Colonic mucosa (tissue), 4 donors: Measurements from ENCODE around the gene PRRC2A. TPM values are rescaled to one million over a fixed set of nuclear protein-coding genes. Genes with fewer than 3 reads are reported as not detected.

Source experiments
- DNase-seq: peaks from one replicate; pipeline ENCODE4 v3.0.0-alpha.2; 2020
- H3K27ac ChIP-seq: fragments of 200-600 bp; one replicate; pipeline ENCODE4 v1.8.0; 2021
- H3K27me3 ChIP-seq: fragments of 200-600 bp; one replicate; pipeline ENCODE4 v1.8.0; 2021
- H3K36me3 ChIP-seq: fragments of 200-600 bp; one replicate; pipeline ENCODE4 v1.8.0; 2021
- H3K4me1 ChIP-seq: fragments of 200-600 bp; one replicate; pipeline ENCODE4 v1.8.0; 2021; ENCODE audit warnings: mild to moderate bottlenecking
- H3K4me3 ChIP-seq: fragments of 200-600 bp; one replicate; pipeline ENCODE4 v1.8.0; 2021
- H3K9ac ChIP-seq, 2 donors: one replicate each; pipeline ENCODE4 v1.7.0; 2013; ENCODE audit warnings: control low read depth in 2 of 2, low read depth in 2 of 2, low read length in 2 of 2
- H3K9me3 ChIP-seq: fragments of 200-600 bp; one replicate; pipeline ENCODE4 v1.8.0; 2021
- intact Hi-C: fragments of 100-400 bp; cut with DNase I; formaldehyde crosslinking; loops from one replicate; pipeline ENCODE4 v1.14.1; 2022
- total RNA-seq, 2 donors: library from RNA; stranded (reverse); fragmentation: NEBNext Ultra II Directional in 1 of 2; extraction: Animal tissue kit (Norgen Biotek cat#: 25700) in 1 of 2; gene quantifications; one replicate each; pipeline ENCODE4 v1.2.1, GENCODE V29; 2021
- TF ChIP-seq, protein P1 (sequence below): fragments of 200-600 bp; IDR thresholded peaks from one replicate; pipeline ENCODE4 v1.8.0; 2022; ENCODE audit warnings: antibody characterized with exemption, mild to moderate bottlenecking
- donor health status: healthy.
- donor health status: DM: no; HTN: no; CAD: no.
- donor health status: DM: no; HTN: no; CAD: no.

The PRRC2A gene
- total RNA-seq, 2 donors from 2014 or later = 107 to 171 TPM

DNA sequence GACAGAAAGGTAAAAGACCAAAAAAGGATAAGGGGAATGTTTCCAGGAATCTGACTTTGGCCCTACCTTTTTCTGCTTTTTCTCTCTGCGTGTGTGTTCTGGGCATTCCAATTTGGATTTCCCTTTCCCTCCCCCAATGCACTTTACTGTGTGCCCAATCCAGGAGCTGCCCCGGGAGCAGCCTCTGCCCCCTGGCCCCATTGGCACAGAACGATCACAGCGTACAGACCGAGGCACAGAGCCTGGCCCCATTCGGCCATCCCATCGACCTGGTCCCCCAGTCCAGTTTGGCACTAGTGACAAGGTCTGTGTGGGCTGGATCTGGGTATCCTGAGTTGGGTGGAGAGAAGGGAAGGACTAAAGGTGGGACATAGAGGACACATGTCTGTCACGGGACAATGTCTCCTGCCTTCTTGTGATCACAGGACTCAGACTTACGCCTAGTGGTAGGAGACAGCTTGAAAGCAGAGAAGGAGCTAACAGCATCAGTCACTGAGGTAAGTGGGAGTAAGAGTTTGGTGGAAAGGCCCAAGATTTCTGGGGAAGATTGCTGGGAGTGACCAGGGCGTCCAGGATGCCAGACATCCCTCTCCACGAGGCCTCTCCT, 14.6 kb downstream of the PRRC2A start:
- Histone ChIP-seq H3K27ac (no peak overlapping the region), H3K4me1 (no peaks in the 10 kb centered on the region), H3K9me3 (no peaks in the 10 kb centered on the region), H3K9ac (no peak overlapping the region), H3K4me3 (no peak overlapping the region), H3K36me3 (peaks cover 33% of the 10 kb centered on the region), H3K27me3 (no peaks in the 10 kb centered on the region)
- intact Hi-C loops = no loop called here
- DNase-seq = no peak
- TF ChIP-seq, protein P1, sequence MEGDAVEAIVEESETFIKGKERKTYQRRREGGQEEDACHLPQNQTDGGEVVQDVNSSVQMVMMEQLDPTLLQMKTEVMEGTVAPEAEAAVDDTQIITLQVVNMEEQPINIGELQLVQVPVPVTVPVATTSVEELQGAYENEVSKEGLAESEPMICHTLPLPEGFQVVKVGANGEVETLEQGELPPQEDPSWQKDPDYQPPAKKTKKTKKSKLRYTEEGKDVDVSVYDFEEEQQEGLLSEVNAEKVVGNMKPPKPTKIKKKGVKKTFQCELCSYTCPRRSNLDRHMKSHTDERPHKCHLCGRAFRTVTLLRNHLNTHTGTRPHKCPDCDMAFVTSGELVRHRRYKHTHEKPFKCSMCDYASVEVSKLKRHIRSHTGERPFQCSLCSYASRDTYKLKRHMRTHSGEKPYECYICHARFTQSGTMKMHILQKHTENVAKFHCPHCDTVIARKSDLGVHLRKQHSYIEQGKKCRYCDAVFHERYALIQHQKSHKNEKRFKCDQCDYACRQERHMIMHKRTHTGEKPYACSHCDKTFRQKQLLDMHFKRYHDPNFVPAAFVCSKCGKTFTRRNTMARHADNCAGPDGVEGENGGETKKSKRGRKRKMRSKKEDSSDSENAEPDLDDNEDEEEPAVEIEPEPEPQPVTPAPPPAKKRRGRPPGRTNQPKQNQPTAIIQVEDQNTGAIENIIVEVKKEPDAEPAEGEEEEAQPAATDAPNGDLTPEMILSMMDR = no peak

DNA sequence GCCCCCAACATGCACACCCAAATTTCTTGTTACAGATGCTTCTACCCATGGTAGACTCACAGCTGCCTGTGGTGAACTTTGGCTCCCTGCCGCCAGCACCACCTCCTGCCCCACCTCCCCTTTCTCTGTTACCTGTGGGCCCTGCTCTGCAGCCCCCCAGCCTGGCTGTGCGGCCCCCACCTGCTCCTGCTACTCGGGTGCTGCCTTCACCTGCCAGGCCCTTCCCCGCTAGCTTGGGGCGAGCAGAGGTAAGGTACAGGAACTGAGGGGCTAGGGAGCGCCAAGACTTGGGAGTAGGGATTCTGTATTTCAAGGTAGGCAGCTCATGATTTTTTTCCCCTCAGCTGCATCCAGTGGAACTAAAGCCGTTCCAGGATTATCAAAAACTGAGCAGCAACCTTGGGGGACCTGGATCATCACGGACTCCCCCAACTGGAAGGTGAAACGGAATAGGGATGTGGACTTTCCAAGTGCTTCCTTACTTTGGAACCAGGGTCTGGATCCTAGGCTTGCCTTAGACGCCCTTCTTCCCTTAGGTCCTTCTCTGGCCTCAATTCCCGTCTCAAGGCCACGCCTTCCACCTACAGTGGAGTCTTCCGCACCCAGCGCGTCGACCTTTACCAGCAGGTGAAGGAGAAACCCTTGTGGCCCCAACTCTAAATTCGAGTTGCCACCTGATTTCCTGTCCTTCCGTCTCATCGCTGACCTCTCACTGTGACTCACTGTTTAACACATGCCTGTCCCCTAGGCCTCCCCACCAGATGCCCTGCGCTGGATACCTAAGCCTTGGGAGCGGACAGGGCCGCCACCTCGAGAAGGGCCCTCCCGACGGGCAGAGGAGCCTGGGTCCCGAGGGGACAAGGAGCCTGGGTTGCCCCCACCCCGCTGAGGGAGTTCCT, 16.4 kb downstream of the PRRC2A start:
- TF ChIP-seq, protein P1 = no peak
- Histone ChIP-seq H3K4me3 (no peak overlapping the region), H3K27me3 (no peaks in the 10 kb centered on the region), H3K36me3 (peaks cover 24% of the 10 kb centered on the region), H3K27ac (no peak overlapping the region), H3K9me3 (no peaks in the 10 kb centered on the region), H3K9ac (no peak overlapping the region), H3K4me1 (no peaks in the 10 kb centered on the region)
- no peak for DNase-seq
- intact Hi-C loops = no loop called here

DNA sequence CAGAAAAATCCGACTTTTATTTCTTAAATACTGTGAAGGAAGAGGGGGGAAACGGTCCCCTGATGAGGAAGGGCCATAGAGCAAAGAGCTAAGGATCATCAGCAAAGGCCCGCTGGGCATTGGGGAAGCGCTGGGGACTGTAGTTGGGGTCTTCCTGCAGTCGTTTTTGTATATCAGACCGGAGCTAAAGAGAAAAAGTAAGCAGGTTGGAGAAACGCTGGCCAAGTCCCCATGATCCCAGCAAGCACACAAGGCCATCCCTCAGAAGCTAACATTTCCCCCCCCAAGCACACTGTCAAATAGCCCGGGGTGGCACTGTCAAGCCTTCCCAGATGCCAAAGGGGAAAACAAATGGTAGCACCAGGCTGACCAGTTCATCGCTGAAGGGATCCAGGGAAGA, 18.5 kb downstream of the PRRC2A start:
- Histone ChIP-seq H3K4me3 (no peak overlapping the region), H3K27ac (no peak overlapping the region), H3K9ac (no peak overlapping the region), H3K9me3 (no peaks in the 10 kb centered on the region), H3K4me1 (no peaks in the 10 kb centered on the region), H3K36me3 (peaks cover 33% of the 10 kb centered on the region), H3K27me3 (no peaks in the 10 kb centered on the region)
- DNase-seq = no peak
- intact Hi-C loops = no loop called here
- TF ChIP-seq, protein P1 = no peak

DNA sequence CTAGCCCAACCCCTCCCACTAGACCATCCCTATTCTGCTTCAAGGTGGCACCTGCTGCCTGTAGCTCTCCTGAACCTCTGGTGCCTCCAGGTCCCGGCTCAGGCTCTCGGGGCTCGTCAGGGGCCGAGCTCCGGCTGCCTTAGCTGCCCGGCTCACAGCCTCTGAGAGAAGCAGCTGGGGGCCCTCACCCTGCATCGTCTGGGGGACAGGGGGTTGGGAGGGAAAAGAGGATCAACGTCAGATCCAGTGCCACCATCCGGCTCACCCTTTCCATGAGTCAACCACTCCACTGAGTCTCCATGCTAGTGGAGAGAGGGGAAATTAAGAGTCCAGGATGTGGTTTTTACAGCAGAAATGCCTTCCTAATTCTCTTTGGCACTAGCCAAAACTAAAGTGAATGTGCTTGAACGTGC, 18.9 kb downstream of the PRRC2A start:
- no peak for DNase-seq

DNA sequence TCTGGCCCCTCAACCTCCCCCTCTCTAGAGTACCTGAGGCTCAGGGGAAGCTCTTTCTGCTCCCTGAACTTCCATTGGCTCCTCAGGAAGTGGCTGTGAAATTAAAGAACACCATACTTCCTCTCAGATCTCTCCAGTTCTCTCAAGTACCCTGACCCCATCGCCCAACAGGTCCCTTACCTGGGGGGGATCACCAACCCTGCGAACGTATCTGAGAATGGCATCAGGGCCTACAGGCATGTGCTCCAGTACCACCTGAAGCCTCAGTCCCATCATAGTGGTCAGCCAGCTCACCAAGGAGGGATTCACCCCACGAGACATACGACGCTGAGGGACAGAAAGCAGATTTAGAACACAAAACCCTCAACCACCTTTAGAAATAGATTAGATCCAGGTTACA, 20.1 kb downstream of the PRRC2A start:
- H3K9ac ChIP-seq = no peak overlapping the region
- H3K36me3 ChIP-seq = peaks cover 33% of the 10 kb centered on the region
- DNase-seq = no peak
- H3K27me3 ChIP-seq = no peaks in the 10 kb centered on the region
- TF ChIP-seq, protein P1 = no peak
- no peak overlapping the region for H3K4me3 ChIP-seq
- no peaks in the 10 kb centered on the region for H3K9me3 ChIP-seq
- H3K27ac ChIP-seq = no peak overlapping the region
- intact Hi-C loops = no loop called here
- H3K4me1 ChIP-seq = no peaks in the 10 kb centered on the region

More for the DNA sequence above, 18.9 kb downstream of the PRRC2A start:
- Histone ChIP-seq H3K27me3 (no peaks in the 10 kb centered on the region), H3K4me3 (no peak overlapping the region), H3K4me1 (no peaks in the 10 kb centered on the region), H3K9ac (no peak overlapping the region), H3K36me3 (peaks cover 33% of the 10 kb centered on the region), H3K27ac (no peak overlapping the region), H3K9me3 (no peaks in the 10 kb centered on the region)
- TF ChIP-seq, protein P1 = no peak
- intact Hi-C loops = no loop called here
